ENCODE results near the gene CAPRIN1.

CAPRIN1 gene, protein sequence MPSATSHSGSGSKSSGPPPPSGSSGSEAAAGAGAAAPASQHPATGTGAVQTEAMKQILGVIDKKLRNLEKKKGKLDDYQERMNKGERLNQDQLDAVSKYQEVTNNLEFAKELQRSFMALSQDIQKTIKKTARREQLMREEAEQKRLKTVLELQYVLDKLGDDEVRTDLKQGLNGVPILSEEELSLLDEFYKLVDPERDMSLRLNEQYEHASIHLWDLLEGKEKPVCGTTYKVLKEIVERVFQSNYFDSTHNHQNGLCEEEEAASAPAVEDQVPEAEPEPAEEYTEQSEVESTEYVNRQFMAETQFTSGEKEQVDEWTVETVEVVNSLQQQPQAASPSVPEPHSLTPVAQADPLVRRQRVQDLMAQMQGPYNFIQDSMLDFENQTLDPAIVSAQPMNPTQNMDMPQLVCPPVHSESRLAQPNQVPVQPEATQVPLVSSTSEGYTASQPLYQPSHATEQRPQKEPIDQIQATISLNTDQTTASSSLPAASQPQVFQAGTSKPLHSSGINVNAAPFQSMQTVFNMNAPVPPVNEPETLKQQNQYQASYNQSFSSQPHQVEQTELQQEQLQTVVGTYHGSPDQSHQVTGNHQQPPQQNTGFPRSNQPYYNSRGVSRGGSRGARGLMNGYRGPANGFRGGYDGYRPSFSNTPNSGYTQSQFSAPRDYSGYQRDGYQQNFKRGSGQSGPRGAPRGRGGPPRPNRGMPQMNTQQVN

DNA sequence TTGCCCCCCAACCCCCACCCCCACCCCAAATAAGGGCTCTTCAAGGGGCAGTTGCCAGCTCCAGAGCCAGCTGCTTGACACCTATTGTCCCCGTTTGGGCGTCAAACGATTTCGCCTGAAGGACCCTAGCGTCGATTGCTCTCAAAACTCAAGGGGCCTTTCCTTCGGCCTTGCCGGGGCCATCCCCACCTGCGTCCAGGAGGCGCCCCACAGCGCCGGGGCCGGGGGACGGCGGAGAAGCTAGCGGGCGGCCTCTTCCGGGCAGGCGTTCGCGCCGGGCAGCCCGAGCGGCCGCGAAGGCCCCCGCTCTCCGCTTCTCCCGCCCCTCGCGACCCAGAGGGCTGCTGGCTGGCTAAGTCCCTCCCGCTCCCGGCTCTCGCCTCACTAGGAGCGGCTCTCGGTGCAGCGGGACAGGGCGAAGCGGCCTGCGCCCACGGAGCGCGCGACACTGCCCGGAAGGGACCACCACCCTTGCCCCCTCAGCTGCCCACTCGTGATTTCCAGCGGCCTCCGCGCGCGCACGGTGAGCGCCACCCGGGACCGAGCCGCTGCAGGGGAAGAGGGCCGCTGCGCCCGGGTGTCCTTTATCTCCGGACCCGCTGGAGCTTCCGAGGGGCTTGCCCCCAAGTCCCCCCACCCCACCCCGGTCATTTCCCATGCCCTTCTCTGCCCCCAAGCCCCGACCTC, at the start of gene CAPRIN1:
Gene CAPRIN1 (plus strand): TSS at position 383 of the 687 bp plus-strand sequence. CDS start 690 bp downstream, outside the sequence.
- DNase-seq, result peak; percentile 86

GRCh38 chr11:34002420-34002819, 49.1 kb upstream of the CAPRIN1 start:
- DNase-seq, result no peak

GRCh38 chr11:34004236-34004635, 47.3 kb upstream of the CAPRIN1 start:
- no peak for DNase-seq

- no peak for DNase-seq
Measured at GRCh38 chr11:34006876-34007275, 44.7 kb upstream of the CAPRIN1 start.

DNA sequence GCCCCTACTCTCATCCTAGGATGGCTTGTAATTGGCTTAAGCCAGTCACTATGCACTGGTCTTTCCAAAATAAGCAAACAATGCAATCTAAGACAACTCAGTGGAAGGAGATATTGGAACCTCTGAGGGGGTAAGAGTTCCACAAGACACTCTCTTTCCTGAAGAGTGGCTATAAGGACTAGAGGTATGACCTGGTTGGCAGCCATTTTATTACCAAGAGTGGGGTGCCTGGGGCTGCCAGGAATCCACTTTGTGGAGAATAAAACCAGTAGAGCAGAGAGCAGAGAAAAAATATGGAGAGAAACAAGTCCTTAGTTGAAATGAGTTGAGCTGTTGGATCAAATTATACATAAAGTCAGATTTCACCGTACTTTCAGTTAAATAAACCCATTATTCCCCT, 38.8 kb upstream of the CAPRIN1 start:
- no peak for DNase-seq

GRCh38 chr11:34013898-34014571, 37.5 kb upstream of the CAPRIN1 start:
- no peak for DNase-seq

GRCh38 chr11:34021977-34022735, 29.4 kb upstream of the CAPRIN1 start:
- no peak for DNase-seq

DNA sequence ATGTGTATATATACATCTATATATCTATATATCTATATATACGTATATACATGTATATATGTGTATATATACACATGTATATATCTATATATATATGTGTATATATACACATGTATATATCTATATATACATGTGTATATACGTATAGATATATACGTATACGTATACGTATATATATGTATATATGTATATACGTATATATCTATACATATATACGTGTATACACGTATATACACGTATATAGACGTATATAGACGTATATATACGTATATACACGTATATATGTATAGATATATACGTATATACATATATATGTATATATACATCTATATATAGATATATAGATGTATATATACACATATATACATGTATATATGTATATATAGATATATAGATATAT, 25.1 kb upstream of the CAPRIN1 start:
- DNase-seq, result no peak

DNA sequence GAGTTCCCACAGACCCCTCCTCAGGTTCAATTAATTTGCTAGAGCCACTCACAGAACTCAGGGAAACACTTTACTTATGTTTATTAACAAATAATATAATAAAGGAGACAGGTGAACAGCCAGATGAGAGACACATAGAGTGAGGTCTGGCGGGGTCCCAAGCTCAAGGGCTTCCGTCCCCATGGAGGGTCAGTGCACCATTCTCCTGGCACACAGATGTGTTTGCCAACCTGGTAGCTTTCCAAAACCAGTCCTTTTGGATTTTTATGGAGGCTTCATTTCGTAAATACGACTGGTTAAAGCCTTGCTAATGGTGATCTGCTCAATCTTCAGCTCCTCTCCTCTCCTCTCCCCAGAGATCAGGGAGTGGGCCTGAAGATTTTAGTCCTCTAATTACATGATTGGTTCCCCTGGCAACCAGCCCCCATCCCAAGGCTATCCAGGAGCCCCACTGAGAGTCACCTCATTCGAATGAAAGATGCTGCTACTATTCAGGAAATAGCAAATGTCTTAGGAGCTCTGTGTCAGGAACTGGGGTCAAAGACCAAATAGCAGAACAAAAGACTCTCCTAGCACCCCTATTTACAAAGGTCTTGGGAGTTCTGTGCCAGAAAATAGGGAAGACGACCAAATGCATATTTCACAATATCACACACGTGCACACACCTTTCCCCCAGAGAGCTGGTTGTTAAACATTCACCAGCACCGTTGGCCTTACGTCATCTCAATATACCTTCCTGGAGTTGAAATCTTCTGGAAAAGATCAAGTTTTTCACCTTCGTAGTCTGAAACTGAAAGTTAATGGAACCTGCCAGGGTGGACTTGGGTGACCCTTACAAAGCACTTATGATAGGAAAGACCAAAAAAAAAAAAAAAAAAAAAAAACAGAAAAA, 23.8 kb upstream of the CAPRIN1 start:
- DNase-seq, result no peak

- no peak for DNase-seq
Measured at GRCh38 chr11:34028425-34028824, 23.1 kb upstream of the CAPRIN1 start.

DNA sequence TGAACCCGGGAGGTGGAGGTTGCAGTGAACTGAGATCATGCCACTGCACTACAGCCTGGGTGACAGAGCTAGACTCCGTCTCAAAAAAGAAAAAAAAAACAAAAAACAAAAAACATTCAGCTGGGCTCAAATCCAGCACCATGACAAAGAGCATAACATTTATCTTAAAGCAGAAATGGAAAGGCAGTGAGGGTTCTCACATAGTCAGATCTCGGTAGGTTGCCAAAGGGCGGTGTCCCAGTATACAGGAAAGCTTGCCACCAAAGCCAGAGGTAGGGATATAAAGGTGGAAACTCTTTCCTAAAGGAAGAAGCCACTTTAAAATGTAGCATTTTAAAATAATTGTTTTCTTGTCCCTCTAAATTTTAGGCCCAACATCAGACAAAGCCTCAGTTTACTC, 22.4 kb upstream of the CAPRIN1 start:
- no peak for DNase-seq

GRCh38 chr11:34030382-34030781, 21.1 kb upstream of the CAPRIN1 start:
- no peak for DNase-seq

DNA sequence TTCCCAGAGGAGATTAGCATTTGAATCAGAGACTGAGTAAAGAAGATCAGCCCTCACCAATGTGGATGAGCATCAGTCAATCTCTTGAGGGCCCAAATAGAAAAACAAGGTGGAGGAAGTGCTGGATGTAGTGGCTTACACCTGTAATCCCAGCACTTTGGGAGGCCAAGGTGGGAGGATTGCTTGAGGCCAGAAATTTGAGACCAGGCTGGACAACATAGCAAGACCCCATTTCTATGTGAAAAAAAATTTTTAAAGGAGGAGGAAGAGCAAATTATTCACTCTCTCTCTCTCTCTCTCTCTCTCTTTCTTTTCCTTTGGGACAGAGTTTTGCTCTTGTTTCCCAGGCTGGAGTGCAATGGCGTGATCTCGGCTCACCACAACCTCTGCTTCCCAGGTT, 18.1 kb upstream of the CAPRIN1 start:
- no peak for DNase-seq

DNA sequence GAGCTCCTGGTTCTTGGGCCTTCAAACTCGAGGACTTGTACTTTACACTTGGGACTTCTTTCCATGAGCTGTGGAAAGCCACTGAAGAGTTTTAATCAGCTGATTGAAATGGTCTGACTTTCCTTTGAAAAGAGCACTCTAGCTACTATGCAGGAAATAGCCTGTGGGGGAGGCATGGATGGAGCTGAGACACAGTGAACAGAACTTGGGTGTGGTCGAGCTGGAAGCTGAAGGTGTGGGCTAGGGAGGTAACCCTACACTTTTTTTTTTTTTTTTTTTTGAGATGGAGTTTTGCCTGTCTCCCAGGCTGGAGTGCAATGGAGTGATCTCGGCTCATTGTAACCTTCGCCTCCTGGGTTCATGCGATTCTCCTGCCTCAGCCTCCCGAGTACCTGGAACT, 17.5 kb upstream of the CAPRIN1 start:
- DNase-seq, result no peak

GRCh38 chr11:34036456-34036855, 15.1 kb upstream of the CAPRIN1 start:
- no peak for DNase-seq

DNA sequence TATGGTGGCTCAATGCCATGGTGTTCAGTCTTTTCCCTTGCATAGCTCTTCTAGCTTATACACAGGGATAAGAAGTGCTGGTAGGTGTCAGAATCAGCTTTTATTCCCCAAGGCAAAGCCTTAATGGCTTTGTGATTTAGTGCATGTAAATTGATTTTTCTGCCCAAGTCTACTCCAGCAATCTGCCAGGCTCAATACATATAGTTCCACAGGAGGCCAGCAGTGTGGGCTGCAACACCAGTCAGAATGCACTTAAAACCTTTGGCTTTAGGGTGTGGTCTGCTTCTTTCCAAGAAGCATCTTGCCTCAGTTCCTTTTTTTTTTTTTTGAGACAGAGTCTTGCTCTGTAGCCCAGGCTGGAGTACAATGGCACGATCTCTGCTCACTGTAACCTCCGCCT, 14.5 kb upstream of the CAPRIN1 start:
- DNase-seq, result no peak

- no peak for DNase-seq
Measured at GRCh38 chr11:34040571-34040970, 11.0 kb upstream of the CAPRIN1 start.

DNA sequence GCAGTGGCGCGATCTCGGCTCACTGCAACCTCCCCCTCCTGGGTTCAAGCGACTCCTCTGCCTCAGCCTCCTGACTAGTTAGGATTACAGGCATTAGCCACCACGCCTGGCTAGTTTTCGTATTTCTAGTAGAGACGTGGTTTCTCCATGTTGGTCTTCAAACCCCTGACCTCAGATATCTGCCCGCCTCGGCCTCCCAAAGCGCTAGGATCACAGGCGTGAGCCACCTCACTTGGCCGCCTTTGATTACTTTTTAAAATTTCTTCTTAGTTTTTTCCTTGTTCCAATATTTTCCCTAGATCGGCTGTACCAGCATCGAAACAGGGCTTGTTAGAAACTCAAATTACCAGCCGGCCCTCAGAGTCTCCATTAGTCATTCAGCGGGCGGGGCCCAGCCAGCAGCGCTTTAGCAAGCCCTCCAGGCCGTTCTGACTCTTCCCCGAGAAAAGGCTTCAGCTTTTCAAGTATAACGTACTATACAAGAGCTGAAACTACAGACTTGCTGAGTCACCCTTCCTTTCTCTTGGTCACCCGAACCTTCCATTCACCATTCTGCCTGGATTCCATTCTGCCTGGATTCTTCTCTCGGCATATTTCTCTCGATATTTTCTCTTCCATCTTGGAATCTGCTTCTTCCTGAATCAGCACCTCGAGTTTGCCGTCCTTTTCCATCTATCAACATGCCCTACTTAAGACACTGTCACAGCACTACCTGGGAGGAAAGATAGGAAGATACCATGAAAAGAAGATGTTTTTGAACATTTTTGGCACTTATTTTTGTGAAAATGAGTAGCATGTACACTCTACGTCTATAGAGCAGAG, 6.7 kb upstream of the CAPRIN1 start:
- peak; percentile 7 for DNase-seq

DNA sequence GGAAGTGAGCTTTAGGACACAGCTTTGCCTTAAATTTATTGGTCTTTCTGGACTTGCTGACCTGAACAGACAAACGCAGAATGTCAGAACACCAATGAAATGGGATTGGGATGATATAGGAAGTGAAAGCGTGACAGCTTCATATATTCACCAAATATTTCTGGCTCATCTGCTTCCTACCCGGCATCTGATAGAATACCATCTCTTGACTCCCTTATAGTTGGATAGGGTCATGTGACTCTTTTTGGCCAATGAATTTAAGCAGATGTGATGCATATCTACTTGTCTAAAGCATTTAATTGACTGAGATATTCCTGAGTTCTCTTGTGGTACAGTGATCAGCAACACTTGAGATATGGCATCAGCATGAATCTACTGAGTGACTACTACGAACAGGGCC, 2.5 kb upstream of the CAPRIN1 start:
- no peak for DNase-seq

- no peak for DNase-seq
Measured at GRCh38 chr11:34050581-34051348, 766 bp upstream of the CAPRIN1 start.

Measured in stimulated activated CD4-positive, alpha-beta T cell treated with anti-CD3 and anti-CD28 coated beads, Interleukin-4, amount 100 ng/mL, for 24 hours (primary cell).